Non-pigmented ciliary epithelial cell (primary cell): ENCODE results near the gene BTN1A1.
"Not testable (repeated sequence)": the region's sequence is repeated elsewhere in the genome, so short reads cannot be mapped to it uniquely, and the experiment has no call there.

ENCODE experiments used
- DNase-seq: peaks from one replicate; pipeline ENCODE4 v3.0.0-alpha.2; 2010; ENCODE audit warnings: low read depth

Gene BTN1A1

GRCh38 chr6:26516481-26517427 is 16.7 kb downstream of the BTN1A1 start:
- no peak for DNase-seq

- DNase-seq: no peak
Observed at GRCh38 chr6:26519359-26519758, 19.3 kb downstream of the BTN1A1 start.

DNA sequence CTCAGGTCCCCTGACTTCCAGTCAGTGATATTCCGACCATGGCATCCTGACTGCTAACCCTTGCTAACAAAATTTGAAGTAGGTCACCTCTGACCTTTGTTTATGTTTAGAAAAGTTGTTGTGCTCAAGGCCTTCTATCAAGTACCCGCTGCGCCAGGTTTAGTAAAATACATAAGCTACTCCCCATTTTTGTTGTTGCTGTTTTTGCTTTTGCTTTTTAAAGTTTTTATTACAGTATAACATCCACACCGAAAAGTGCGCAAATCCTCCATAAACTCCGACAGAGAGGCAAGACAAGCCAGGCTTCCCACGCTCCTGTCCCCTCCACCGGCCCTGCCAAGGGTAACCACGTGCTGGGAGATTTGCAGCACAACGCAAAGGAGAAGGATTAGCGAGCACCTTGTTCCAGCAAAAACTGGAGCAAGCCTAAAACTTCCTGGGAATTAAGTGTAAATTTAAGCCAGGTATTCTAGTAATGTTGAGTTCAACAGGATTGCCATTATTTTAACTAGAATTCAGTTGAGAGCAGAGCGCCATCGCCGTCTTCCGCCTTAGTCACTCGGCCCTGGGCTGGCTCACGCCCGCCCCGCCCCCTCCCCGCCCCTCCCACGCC is 20.2 kb downstream of the BTN1A1 start:
- no peak for DNase-seq

DNA sequence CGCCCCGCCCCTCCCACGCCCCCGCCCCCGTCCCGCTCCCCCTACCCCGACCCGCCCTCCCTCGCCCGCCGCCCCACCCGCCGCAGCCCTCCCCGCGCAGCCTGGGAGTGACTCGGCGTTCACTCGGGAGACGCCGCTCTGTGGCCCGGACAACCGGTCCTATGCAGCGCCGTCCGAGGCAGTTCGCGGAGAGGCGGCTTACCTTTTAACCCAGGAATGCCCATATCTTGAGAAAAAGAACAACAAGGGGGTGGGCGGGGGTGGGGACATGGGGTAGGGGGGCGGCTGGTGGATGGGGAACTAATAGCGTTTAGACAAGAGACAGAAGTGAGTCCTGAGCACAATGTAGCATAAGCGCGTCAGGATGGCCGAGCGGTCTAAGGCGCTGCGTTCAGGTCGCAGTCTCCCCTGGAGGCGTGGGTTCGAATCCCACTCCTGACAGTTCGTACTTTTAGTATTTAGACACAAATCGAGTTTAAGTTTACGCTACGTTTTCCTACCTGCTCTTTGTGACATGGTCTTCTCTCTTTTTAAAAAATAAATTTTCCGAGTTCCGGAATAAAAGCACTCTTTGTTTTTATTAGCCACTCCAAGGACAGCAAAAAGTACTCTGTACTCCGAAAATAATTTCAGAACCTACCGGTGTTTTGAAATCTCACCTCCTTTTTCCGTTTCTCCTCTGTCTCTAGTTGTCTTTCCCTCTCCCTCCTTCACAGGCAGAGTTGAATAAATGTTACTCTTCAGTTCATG is 20.9 kb downstream of the BTN1A1 start:
- no peak for DNase-seq

DNA sequence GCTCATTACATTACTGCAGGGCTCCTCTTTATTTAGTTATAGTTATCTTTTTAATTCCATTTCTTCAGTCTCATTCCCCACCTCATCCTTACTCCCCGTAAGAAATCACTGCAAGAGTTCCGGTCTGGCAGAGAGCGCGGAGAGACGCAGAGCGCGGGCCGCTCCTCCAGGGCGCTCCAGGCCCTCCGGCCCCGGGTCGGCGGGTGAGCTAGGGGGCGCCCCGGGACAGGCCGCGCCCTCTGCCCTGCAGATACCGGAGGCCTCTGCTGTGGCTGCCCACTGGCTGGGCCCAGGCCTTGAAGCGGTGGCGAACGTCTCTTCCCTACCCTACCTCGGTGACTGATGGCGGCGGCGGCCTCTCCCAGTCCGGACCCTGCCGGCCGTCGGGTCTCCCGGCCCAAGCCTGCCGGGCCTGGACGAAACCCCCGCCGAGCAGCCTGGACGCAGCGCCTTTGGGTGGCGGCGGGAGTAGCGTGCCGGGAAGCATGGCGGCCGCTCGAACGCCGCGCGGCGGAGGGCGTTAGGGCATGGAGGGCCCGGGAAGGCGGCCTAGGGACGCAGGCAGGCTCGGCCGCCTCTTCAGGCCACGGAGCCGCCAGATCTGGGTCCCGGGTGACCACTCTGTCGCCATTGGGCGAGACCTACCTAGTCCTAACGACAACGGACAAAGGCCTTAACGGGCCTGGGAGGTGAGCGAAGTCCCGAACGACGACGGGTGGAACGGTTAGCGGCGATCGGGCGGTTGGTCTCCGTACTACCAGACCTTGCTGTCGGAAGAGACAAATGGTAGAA is 21.7 kb downstream of the BTN1A1 start:
- DNase-seq: no peak

- not testable (repeated sequence) for DNase-seq
Observed at GRCh38 chr6:26522486-26523228, 22.6 kb downstream of the BTN1A1 start.

DNA sequence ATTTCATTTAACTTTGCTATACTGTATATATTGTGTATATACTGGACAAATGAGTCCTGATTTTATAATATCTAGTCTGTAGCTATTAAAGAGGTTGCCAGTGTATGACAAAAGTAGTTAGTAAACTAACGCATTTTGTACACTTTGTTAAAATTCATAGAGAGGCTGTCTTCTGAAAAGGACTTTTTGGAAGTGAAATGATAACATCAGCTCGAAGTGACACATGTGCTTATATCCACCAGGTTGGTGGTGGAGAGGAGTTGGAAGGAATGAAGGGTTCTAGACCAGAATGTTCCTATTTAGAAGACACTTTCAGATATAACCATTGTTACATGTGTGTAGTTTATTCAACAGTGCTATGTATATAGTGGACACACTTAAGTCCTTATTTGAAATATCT is 24.2 kb downstream of the BTN1A1 start:
- DNase-seq: not testable (repeated sequence)

- no peak for DNase-seq
Observed at GRCh38 chr6:26524722-26525370, 24.7 kb downstream of the BTN1A1 start.

- no peak for DNase-seq
Observed at GRCh38 chr6:26525838-26526237, 25.7 kb downstream of the BTN1A1 start.

GRCh38 chr6:26526928-26527327 is 26.8 kb downstream of the BTN1A1 start:
- DNase-seq: no peak

- no peak for DNase-seq
Observed at GRCh38 chr6:26530203-26530602, 30.1 kb downstream of the BTN1A1 start.

- DNase-seq: no peak
Observed at GRCh38 chr6:26531897-26532296, 31.8 kb downstream of the BTN1A1 start.

DNA sequence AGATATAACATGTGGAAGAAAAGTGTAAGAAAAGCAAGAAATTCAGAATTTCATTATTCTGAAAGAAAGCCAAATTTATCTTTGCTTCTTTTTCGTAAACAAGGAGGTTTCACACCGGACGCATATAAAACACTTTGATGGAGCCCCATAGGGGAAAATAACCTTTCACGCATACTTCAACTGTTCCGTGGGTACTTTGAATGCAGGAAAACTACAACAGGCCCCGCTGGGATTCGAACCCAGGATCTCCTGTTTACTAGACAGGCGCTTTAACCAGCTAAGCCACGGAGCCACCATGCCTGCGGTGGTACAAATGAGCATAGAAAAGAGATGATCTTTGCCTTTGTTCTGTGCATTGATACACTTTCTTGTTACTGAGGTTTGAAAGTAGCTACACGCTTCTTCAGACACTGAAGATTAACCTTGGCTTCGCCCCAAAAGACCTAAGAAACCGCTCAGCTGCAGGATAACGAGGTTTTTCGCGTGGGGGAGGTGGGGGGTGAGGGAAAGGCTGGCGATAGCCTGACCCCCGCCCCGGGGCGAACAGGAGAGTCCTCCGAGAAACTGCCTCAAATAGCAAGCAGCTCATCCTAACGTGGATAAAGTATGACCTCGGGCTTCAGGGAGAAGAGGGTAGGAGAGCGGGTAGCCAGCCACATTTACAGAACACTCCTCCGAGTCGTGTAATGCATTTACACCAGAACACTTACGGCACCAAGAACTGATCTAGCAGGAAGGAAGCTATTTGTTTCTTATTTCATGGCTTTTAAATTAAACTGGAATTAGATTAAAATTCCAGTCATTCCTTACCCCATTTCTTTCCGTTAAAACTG is 32.8 kb downstream of the BTN1A1 start:
- DNase-seq: no peak

DNA sequence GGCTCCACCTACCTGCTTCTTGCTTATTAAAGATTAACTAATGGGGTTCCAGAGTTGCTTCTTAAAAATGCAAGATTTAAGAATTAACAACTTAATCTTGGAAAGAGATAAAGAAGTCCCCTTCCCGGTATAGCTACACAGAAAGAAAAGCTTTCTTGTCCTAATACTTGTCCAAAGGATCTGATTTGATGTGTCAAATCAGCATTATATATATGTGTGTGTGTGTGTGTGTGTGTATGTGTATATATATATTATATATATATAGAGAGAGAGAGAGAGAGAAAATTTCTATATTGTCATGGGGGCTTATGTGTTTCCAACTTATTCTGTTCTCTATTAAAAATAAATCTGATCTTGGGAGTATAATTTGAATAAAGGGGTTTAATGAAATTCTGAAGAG is 33.4 kb downstream of the BTN1A1 start:
- DNase-seq: no peak

- no peak for DNase-seq
Observed at GRCh38 chr6:26534681-26535465, 34.8 kb downstream of the BTN1A1 start.

DNA sequence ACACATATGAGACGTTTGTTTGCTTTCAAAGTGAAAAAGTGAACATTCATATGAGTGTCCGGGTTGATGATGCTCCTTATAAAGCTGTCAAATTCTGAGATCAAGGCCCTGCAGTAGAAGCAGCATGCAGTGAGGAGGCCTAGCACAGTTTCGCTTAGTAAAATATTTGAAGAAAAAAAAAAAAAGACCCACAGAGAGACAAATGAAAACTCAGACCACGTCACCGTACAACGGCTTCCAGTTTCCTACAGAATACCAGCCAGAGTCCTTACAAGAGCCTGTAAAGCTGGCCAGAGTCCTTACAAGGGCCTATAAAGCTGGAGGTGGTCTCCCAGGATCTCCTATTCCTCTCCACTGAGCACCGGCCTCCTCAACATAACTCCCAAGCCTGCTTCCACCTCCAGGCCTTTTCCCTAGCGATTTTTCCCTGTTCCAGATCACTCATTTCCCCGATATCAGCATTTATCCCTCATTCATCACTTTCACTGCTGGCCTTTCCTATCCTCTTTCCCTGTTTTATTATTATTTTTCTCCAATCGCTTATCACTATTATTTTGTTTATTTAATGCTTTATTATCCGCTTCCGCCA is 36.6 kb downstream of the BTN1A1 start:
- no peak for DNase-seq

- peak; percentile 91 for DNase-seq
Observed at GRCh38 chr6:26537160-26537845, 37.2 kb downstream of the BTN1A1 start.
